Suprapubic skin (tissue), 4 donors: ENCODE measurements around the gene PSMC6. TPM values are rescaled to one million over a fixed set of nuclear protein-coding genes. Genes with fewer than 3 reads are reported as not detected.

Experiments used
- DNase-seq, 2 donors: peaks; one replicate each; pipeline ENCODE4 v3.0.0-alpha.2; 2019; ENCODE audit warnings: low spot score in 2 of 2
- H3K27ac ChIP-seq: fragments of 200-600 bp; sonication (generic); one replicate; pipeline ENCODE4 v1.5.1; 2019
- H3K27me3 ChIP-seq: fragments of 200-600 bp; sonication (generic); one replicate; pipeline ENCODE4 v1.5.1; 2019
- H3K36me3 ChIP-seq: fragments of 200-600 bp; sonication (generic); one replicate; pipeline ENCODE4 v1.5.1; 2019
- H3K4me1 ChIP-seq: fragments of 200-600 bp; sonication (generic); one replicate; pipeline ENCODE4 v1.5.1; 2019
- H3K4me3 ChIP-seq: fragments of 200-600 bp; sonication (generic); one replicate; pipeline ENCODE4 v1.5.1; 2019; ENCODE audit warnings: mild to moderate bottlenecking
- H3K9me3 ChIP-seq: fragments of 200-600 bp; sonication (generic); one replicate; pipeline ENCODE4 v1.5.1; 2019
- EP300 ChIP-seq: sonication (generic); formaldehyde crosslinking; IDR thresholded peaks from one replicate; pipeline ENCODE4 v1.6.1; 2017; ENCODE audit warnings: antibody characterized with exemption
- POLR2A ChIP-seq, 2 donors: fragments of 450-650 bp; IDR thresholded peaks; one replicate each; pipeline ENCODE4 v1.6.1; 2017; ENCODE audit warnings: antibody characterized with exemption in 2 of 2, mild to moderate bottlenecking in 2 of 2, moderate library complexity in 2 of 2
- POLR2AphosphoS5 ChIP-seq, 3 donors: sonication (generic); formaldehyde crosslinking; IDR thresholded peaks; one replicate each; pipeline ENCODE4 v1.6.1; 2017; ENCODE audit warnings: antibody characterized with exemption in 3 of 3
- WGBS: methylation state at CpG from one replicate; pipeline ENCODE4 v1.1.5; 2018; 5-methylcytosine and 5-hydroxymethylcytosine counted together
- total RNA-seq, 4 donors: library from RNA; depleted of rRNA; stranded (reverse); fragments of >200 nt; gene quantifications; one replicate each; pipeline ENCODE4 v1.1.0, GENCODE V29; 2016
- TF ChIP-seq, protein P1 (sequence below), 2 donors: fragments of 200-600 bp in 1 of 2; fragments of 450-650 bp in 1 of 2; sonication (generic) in 1 of 2; IDR thresholded peaks; one replicate each; pipeline ENCODE4 v1.5.1; 2016 to 2019; ENCODE audit warnings: antibody characterized with exemption in 2 of 2, mild to moderate bottlenecking in 1 of 2, moderate library complexity in 1 of 2

Gene PSMC6
- total RNA-seq, 4 donors from 2014 or later: 53.8 to 78.1 (median 67.1) TPM

DNA sequence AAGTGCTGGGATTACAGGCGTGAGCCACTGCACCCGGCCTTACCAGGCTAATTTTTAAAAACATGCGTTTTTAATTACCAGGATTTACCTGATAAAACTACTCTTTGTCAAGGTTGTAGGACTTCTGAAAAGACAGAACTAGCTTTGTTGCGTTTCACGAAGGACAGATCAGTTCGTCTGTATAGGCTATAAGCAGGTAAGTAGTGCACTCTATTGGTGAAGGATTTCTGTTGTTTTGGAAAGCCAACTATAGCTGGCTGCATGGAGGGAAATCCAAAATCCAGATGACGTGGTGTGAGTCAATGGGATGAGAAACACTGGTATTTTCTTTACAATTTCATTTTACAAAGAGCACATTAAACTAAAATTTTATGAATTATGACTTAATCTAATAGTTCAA is 69.8 kb downstream of the PSMC6 start:
- 85% methylated on average over 7 of the region's 7 CpGs for WGBS
- H3K4me1 ChIP-seq: no peaks in the 10 kb centered on the region
- no peak overlapping the region for H3K4me3 ChIP-seq
- no peak for TF ChIP-seq EP300
- TF ChIP-seq POLR2A (IDR thresholded peaks at IDR 0.05): no peak
- TF ChIP-seq POLR2AphosphoS5 (IDR thresholded peaks at IDR 0.05): no peak
- TF ChIP-seq, protein P1, sequence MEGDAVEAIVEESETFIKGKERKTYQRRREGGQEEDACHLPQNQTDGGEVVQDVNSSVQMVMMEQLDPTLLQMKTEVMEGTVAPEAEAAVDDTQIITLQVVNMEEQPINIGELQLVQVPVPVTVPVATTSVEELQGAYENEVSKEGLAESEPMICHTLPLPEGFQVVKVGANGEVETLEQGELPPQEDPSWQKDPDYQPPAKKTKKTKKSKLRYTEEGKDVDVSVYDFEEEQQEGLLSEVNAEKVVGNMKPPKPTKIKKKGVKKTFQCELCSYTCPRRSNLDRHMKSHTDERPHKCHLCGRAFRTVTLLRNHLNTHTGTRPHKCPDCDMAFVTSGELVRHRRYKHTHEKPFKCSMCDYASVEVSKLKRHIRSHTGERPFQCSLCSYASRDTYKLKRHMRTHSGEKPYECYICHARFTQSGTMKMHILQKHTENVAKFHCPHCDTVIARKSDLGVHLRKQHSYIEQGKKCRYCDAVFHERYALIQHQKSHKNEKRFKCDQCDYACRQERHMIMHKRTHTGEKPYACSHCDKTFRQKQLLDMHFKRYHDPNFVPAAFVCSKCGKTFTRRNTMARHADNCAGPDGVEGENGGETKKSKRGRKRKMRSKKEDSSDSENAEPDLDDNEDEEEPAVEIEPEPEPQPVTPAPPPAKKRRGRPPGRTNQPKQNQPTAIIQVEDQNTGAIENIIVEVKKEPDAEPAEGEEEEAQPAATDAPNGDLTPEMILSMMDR (IDR thresholded peaks at IDR 0.05): no peak
- peaks cover 42% of the 10 kb centered on the region for H3K36me3 ChIP-seq
- no peaks in the 10 kb centered on the region for H3K27me3 ChIP-seq
- H3K9me3 ChIP-seq: no peaks in the 10 kb centered on the region
- DNase-seq: no peak
- H3K27ac ChIP-seq: no peak overlapping the region

Other genes starting within 250 kb of the PSMC6 start
- 10 to 100 TPM in 1 of 4 donors, 1 to 10 TPM in 3; 7.7 to 14.2 (median 8.0) TPM for gene TXNDC16, start 154.7 kb upstream of the PSMC6 start, total RNA-seq
- gene GPR137C, start 154.4 kb upstream of the PSMC6 start, total RNA-seq: under 1 TPM in 2 of 4 donors, not detected in 2; 0.17 to 0.65 TPM
- 10 to 100 TPM; 21.7 to 36.0 (median 29.7) TPM for gene ERO1A, start 11.6 kb upstream of the PSMC6 start, total RNA-seq
- 10 to 100 TPM; 10.9 to 16.6 (median 13.7) TPM for gene STYX, start 23.0 kb downstream of the PSMC6 start, total RNA-seq
- gene GNPNAT1, start 84.4 kb downstream of the PSMC6 start, total RNA-seq: 10 to 100 TPM in 2 of 4 donors, 1 to 10 TPM in 2; 9.0 to 16.3 (median 12.7) TPM
- 10 to 100 TPM in 3 of 4 donors, 1 to 10 TPM in 1; 9.1 to 17.7 (median 15.1) TPM for gene FERMT2, start 243.8 kb downstream of the PSMC6 start, total RNA-seq